ENCODE data around the gene PHACTR1.

PHACTR1 gene

GRCh38 chr6:13273931-13274706 is 557.6 kb downstream of the PHACTR1 start:
- DNase-seq: peak; percentile 12 to 60 (median 33)

DNA sequence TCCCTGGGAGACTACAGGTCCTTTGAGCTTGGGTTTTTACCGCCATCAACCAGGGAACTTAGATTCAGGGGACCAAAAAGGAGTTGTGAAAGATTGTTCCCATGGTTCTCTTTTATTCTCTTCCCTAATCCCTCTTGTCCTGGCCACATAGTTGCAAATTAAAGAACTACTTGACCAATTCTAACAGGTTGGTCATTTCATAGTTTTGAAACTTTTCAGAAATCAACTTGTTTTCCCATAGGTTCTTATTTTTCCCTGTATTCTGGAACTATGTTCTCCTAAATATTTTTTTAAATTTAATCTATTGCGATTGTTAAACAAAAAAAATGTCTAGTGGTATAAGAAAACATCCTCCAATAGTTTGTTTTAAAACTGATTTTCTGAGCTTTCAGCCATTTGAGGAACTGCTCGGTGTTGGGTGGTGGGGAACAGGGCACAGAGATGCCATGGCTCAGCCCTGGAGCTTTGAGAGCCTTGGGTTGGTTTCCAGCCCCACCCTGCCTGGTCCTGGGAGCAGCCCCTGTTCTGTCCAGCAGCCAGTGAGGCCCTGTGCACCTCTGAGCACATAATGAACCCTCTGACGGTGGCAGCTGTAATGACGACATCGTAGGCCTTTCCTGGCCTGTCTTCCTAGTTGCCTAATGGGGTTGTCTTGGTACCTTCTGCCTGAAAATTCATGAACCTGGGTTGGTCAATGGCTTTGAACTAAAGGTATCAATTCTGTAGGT is 558.3 kb downstream of the PHACTR1 start:
- no peak for DNase-seq

DNA sequence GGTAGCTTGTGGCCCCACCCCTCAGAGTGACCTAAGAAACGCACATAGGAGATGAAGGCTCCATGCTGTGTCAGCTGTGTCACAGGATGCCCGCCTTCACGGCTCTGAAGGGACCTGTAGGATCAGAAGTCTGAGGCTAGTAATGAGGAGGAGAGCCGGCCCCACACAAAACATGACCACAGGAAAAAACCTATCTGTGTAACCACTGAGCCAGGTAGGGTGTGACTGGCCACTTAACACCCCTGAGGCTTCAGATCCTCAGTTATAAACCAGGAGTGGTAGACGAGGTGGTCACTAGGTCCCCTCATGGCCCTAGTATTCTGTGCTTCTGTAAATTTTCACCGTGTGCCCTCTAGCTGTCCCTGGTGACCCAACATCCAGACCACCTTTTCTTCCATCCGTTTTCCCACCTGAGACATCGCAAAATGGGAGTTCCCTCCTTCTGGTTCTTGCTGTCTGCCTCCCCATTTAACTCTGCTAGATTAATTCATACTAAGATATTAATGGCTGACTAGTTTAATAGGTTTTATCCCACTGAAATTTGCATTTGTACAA is 558.9 kb downstream of the PHACTR1 start:
- DNase-seq: no peak

DNA sequence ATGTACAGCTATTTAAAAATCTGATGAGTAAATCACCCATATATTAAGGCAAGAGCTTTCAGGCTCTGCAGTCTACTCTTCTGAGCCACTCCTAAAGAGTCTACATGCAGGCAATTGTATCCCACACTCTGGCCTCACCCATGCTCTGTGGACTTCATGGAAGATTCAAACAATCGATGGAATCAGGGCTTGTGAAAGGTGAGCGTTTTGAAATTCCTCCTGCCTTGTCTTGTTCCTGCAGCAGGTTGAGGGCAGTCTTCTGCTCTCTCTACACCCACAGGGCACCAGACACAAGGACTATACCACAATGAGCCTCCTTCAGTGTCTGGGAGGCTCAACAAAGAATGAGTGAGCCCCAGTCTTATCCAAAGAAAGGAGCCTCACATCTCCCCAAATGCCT is 560.7 kb downstream of the PHACTR1 start:
- no peak for DNase-seq

DNA sequence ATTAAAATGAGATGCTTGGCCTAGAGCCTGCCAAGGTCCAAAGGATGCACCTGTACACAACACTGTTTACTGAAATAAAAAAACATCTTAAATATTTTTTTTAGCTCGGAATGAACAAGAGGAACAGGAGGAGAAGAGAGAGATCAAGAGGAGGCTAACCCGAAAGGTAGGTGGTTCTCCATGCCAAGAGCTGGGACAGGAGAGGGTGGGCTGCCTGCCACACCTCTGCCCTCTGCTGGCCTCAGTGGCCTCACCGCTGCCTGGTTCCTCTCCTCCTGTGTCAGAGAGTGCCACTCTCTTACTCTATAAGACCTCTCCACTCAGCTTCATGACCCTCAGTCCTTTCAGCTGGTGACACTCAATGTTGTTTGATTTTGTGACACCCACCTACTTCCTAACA is 561.6 kb downstream of the PHACTR1 start:
- DNase-seq: no peak

DNA sequence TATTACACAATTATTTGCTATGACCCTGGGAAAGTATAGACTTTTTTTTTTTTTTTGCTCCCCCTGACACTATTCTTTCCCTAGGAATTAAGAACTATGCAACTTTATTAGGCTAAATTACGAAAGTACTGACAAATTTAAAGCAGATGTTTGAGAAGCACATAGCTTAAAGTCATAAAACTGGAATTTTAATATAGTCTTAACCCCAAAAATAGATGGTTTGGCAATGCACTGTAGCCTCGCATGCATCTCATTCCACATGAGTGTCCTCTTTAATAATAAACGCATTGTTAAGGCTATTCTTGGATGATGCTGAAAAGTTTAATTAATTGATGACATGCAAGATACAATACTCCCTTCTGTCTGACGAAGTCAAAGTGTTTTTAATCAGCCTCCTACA is 562.4 kb downstream of the PHACTR1 start:
- DNase-seq: no peak

GRCh38 chr6:13280254-13280653 is 563.7 kb downstream of the PHACTR1 start:
- no peak for DNase-seq

DNA sequence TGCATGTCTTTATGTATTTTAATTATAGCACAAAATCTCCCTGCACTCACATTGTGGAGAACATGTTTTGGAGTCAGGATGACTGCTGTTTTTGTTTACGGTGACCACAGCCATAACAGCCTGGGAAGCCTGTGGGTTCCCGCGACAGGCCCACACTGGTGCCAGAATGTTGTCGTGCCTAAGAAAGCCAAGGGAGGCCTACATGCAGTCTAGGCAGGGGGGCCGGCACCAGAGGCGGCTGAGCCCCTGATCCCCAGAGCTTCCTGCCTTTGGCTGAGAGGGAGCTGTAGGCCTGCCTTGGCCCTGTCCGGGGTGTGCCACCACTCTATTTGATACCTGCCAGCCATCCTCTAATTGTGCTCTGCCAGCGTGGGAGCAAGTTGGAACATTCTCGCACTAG is 565.1 kb downstream of the PHACTR1 start:
- DNase-seq: no peak

DNA sequence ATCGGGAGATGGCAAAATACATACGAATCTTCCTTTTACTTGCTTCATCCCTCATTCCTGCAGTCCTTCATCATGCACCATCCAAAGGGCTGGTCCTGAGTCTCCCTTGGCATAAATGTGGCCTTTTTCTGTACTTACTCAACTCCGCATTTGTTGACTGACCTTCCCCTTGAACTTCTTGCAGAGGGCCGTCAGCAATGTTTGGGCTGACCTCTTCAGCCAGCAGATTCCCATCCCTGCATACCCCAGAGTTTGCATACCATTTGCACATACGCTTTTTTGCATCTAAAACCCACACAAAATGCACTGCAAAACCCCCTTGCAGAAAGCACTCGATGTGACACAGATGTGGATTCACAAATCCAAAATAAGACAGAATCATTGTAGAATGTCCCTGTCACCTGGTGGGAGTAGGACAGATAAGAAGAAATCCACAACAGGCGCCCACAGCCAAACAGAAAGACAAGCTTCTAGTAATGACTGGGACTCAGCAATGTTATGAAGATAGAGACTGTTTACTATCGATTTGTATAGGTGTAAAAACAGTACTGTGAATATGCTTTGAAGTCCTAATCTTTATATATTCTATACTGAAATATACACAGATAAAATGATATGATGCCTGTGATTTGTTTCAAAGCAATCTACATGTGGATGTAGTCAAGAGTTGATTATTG is 566.0 kb downstream of the PHACTR1 start:
- DNase-seq: no peak

- DNase-seq: no peak
These were observed 566.8 kb downstream of the PHACTR1 start for GRCh38 chr6:13283331-13283730.

GRCh38 chr6:13284646-13285045 is 568.1 kb downstream of the PHACTR1 start:
- no peak for DNase-seq

- no peak for DNase-seq
These were observed 569.1 kb downstream of the PHACTR1 start for GRCh38 chr6:13285705-13286104.

GRCh38 chr6:13286181-13286580 is 569.6 kb downstream of the PHACTR1 start:
- no peak for DNase-seq

DNA sequence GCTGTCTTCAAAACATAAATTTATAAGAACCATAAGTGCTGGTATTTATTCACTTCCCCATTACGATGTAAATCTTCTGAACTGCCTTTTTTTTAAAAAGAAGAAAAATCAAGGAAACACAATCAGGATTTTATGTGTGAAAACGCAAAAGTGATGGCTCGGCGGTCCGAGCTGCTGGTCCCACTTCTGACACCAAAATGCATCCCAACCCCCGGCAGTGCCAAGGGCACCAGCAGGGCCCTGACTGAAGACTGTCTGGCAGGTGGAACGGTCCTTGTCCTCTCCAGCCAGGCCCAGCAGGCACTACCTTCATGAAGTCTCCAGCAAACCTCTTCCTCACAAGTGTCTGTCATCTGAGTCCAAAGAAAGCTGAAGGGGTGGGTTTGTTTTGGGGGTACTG is 570.5 kb downstream of the PHACTR1 start:
- DNase-seq: no peak

- no peak for DNase-seq
These were observed 571.9 kb downstream of the PHACTR1 start for GRCh38 chr6:13288481-13288880.

- DNase-seq: no peak
These were observed 572.4 kb downstream of the PHACTR1 start for GRCh38 chr6:13288969-13289391.

GRCh38 chr6:13289789-13290318 is 573.3 kb downstream of the PHACTR1 start:
- no peak for DNase-seq

DNA sequence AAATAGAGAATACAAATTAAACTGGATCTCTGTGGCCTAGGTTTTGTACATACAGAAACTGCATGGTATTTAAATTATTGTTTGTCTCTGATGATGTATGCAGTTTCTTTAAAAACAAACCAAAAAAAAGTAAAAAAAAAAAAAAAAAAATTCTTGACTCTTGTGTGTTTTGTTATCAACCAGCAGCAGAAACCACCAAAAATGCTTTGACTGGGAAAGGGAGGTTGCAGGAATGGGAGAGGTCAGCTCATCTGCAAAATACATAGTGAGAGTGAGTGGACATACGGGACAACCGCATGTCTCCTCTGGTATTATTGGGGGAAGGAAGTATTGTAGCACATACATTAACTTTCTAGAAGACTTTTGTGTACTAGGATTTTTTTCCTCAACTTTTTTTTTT is 573.8 kb downstream of the PHACTR1 start:
- no peak for DNase-seq

DNA sequence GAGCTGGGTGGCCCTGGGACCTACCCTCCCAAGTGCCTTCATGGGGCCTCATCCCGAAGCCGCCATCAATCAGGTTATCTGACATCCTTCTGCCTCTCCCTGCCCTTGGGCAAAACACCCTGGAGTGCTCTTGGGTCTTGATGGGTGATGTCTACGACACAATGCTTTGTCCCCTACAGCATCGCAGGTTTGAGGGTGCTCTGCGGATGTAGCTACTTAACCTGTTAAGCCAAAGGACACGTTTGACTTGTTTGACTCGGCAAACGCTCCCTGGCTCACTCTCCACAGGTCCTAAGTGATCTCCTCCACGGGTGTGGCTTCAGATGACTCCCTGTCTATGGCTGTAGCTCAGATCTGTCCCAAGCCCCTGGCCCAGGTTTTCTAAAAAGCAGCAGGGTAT is 576.2 kb downstream of the PHACTR1 start:
- DNase-seq: no peak

DNA sequence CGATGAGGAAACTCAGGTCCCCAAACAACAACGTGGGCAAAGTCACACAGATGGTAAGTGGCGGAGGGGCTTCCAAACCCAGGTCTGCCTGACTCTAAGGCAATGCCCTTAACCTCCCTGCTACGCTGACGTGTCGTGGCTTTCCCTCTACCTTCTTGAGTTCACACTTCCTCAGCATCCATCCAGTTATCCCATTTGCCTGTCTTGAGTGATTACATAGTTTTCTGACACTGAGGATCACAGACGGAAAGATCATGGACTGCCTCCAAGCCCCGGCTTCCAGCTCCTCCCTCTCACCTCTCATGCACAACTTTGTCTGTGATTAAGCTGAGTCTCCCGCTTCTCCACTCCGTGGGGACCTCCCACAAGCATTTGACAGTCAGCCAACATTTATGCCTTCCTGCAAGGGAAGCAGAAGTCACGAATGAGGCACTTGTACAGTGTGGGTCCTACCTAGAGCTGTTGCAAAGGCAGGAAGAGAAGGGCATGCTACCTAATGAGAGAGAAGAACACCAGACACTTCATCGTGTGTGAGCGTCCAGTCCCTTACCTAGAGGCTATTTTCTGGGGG is 578.0 kb downstream of the PHACTR1 start:
- DNase-seq: no peak

DNA sequence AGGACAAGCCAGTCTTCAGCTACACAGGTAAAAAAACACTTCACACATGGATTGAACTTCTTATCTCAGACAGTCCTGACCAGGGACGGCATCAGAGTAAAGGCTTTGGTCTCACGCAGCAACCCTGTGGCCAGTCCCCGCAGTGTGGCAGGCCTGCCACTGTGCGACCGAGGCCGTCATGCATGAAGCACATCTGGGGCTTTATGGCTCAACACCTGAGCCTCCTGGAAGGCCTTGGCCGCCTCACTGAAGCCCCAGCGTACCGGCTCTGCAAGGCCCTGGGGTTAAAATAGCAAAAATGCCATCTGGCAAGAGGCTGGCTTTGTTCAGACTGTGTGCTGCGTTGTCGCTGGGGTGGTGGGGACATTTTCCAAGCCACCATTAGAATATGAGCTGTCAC is 579.0 kb downstream of the PHACTR1 start:
- no peak for DNase-seq

- no peak for DNase-seq
These were observed 580.0 kb downstream of the PHACTR1 start for GRCh38 chr6:13296536-13296997.

DNA sequence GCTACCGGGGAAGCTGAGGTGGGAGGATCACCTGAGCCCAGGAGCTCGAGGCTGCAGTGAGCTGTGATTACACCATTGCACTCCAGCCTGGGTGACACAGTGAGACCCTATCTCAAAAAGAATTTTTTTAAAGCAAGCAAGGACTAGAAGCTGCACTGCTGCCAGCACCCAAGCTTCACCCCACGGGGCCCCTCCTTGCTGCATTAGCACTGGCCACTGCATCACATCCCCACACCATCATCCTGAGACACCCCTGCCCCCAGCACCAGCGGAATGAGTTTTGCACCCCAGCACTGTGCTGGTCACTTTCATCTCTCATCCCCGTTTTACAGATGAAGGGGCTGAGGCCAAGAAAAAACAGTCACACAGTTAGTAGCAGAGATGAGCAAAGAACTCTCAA is 580.8 kb downstream of the PHACTR1 start:
- DNase-seq: no peak
